Epithelial cell of esophagus (primary cell): Measurements from ENCODE around the gene GBP2.
A peak's percentile ranks its signal among the peaks of the same experiment; 100 is the strongest.
"Not testable (repeated sequence)": the region's sequence is repeated elsewhere in the genome, so short reads cannot be mapped to it uniquely, and the experiment has no call there.

ENCODE experiments used
- DNase-seq: peaks from one replicate; pipeline ENCODE4 v3.0.0; 2010; ENCODE audit warnings: low read depth
- H3K4me3 ChIP-seq: 2 replicates; pipeline ENCODE4 v1.5.1; 2011; ENCODE audit warnings: mild to moderate bottlenecking, low read length, control low read depth
- TF ChIP-seq, protein P1 (sequence below): IDR thresholded peaks from 2 replicates; pipeline ENCODE4 v1.5.1; 2011; ENCODE audit warnings: low read depth, mild to moderate bottlenecking, low read length, control low read depth, inconsistent platforms; ENCODE audit not compliant: insufficient read depth; ENCODE audit errors: missing control alignments

The GBP2 gene

DNA sequence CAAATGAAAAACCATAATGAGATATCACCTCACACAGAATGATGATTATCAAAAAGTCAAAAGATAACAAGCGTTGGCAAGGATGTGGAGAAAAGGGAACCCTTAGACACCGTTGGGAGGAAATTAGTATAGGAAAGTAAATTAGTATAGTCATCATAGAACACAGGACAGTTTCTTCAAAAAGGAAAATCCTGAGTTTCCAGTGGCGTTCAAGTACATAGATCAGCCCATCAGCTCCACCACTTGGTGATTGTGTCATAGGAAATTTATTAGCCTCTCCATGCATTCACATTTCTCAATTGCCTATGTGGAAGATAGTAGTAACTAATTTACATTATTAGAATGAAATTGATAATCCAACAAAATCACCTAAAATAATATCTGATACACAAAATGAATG is 20.8 kb upstream of the GBP2 start:
- no peak for DNase-seq
- TF ChIP-seq, protein P1, sequence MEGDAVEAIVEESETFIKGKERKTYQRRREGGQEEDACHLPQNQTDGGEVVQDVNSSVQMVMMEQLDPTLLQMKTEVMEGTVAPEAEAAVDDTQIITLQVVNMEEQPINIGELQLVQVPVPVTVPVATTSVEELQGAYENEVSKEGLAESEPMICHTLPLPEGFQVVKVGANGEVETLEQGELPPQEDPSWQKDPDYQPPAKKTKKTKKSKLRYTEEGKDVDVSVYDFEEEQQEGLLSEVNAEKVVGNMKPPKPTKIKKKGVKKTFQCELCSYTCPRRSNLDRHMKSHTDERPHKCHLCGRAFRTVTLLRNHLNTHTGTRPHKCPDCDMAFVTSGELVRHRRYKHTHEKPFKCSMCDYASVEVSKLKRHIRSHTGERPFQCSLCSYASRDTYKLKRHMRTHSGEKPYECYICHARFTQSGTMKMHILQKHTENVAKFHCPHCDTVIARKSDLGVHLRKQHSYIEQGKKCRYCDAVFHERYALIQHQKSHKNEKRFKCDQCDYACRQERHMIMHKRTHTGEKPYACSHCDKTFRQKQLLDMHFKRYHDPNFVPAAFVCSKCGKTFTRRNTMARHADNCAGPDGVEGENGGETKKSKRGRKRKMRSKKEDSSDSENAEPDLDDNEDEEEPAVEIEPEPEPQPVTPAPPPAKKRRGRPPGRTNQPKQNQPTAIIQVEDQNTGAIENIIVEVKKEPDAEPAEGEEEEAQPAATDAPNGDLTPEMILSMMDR, result no peak
- H3K4me3 ChIP-seq, result no peak overlapping the region

DNA sequence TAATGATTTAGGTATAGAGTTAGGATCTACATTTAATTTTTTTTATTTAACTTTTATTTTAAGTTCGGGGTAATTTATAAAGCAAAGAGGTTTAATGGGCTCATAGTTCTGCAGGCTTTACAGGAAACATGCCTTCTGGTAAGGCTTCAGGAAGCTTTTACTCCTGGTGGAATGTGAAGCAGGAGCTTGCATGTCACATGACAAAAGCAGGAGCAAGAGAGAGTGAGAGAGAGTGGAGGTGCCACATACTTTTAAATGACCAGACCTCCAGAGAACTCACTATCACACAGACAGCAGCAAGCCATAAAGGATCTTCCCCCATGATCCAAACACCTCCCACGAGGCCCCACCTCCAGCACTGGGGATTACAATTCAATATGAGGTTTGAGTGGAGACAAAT is 17.6 kb upstream of the GBP2 start:
- no peak overlapping the region for H3K4me3 ChIP-seq
- TF ChIP-seq, protein P1, result no peak

DNA sequence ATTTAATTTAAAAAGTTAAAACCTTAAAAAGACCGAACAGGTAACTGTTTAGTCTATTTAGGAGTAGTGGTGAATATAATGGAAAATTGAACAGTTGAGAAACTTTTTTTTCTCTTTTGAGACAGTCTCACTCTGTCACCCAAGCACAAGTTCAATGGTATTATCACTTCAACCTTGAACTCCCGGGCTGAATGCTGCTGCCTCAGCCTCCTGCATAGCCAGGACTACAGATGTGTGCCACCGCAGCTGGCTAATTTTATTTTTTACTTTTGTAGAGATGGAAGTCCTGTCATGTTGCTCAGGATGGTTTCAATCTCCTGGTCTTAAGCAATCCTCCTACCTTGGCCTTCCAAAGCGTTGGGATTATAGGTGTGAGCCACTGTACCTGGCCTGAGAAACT is 16.2 kb upstream of the GBP2 start:
- no peak overlapping the region for H3K4me3 ChIP-seq
- no peak for DNase-seq
- TF ChIP-seq, protein P1, result no peak

More for the DNA sequence above, 17.6 kb upstream of the GBP2 start:
- DNase-seq, result no peak

DNA sequence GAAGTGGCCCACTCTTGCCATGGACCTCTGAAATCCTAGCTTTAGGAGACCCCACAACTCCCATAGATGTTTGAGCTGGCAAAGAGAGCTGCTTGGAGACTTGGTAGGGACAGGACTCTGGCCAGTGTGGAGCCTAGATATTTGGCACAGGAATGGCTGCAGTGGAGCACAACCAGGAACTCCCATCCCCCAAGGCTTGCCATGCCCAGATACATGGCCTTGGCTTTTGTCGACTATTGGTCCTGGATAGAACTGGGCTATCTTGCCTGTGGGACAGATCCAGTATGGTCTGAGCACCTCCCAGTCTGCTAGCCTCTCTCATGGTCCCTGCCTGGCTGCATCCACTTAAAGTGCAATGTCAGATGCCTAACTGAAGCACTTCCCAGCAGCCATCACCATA is 7.8 kb upstream of the GBP2 start:
- TF ChIP-seq, protein P1, result no peak
- no peak for DNase-seq
- no peak overlapping the region for H3K4me3 ChIP-seq

DNA sequence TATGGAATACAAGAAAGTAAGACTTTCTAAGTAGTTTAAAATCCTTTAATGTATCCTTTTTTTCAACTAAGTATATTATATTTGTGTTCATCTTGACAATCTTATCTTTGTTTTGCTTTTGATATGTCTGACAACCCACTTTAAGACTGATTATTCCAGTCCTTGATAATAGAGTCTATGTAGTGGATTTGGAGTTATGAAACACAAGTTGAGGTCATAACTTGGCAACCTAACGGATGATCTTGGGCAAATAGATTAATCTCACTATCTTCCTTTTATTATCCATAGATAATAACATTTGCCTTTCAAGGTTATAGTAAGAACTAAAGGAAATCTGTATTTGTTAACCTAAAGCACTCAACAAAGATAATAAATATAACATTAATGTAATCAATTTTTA is 4.8 kb upstream of the GBP2 start:
- TF ChIP-seq, protein P1, result no peak
- H3K4me3 ChIP-seq, result no peak overlapping the region
- no peak for DNase-seq

DNA sequence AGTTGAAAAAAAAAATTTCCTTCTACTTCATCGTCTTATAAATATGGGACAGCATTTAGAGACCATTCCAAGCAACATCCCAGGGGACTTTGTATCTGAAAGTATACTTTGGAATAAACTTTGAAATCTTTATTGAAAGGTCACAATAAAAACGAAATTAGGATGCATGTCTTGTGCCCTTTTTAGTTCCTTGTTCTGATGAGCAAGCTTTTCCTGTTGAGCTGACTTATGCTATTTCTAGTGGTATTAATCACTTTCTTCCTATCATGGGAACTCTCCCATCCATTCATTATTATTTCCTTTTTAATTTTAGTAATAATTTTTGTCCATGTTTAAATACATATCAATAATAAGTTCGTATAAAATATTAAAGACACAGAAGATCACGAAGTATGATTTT is 4.0 kb upstream of the GBP2 start:
- TF ChIP-seq, protein P1, result no peak
- peak; percentile 4 for DNase-seq
- no peak overlapping the region for H3K4me3 ChIP-seq

DNA sequence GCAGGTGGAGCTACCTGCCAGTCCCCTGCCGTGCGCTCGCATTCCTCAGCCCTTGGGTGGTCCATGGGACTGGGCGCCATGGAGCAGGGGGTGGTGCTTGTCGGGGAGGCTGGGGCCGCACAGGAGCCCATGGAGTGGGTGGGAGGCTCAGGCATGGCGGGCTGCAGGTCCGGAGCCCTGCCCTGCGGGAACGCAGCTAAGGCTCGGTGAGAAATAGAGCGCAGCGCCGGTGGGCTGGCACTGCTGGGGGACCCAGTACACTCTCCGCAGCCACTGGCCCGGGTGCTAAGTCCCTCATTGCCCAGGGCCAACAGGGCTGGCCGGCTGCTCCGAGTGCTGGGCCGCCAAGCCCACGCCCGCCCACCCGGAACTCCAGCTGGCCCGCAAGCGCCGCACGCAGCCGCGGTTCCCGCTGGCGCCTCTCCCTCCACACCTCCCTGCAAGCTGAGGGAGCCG is 2.1 kb upstream of the GBP2 start:
- not testable (repeated sequence) for DNase-seq, H3K4me3 ChIP-seq

DNA sequence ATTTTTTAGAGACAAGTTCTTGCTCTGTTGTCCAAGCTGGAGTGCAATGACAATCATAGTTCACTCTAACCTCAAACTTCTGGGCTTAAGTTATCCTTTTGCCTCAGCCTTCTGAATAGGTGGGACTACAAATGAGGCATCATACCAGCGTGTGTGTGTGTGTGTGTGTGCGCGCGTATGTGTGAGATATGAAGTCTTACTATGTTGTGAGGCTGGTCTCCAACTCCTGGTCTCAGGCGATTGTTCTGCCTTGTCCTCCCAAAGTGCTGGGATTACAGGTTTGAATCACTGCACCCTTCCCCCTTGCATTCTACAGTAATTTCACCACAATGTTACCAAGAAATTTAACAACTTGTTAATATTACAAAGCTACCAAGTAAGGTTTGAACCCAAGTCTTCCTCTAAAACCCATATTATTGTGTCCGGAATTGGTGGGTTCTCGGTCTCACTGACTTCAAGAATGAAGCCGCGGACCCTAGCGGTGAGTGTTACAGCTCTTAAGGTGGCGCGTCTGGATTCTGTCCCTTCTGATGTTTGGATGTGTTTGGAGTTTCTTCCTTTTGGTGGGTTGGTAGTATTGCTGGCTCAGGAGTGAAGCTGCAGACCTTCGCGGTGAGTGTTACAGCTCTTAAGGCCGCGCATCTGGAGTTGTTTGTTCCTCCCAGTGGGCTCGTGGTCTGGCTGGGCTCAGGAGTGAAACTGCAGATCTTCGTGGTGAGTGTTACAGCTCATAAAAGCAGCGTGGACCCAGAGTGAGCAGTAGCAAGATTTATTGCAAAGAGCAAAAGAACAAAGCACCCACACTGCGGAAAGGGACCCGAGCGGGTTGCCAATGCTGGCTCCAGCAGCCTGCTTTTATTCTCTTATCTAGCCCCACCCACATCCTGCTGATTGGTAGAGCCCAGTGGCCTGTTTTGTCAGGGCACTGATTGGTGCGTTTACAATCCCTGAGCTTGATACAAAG is 970 bp upstream of the GBP2 start:
- H3K4me3 ChIP-seq, result not testable (repeated sequence)
- DNase-seq, result peak; percentile 2
